Urothelium cell line (cell line): ENCODE measurements around the gene HYOU1.
"Not testable (repeated sequence)": the region's sequence is repeated elsewhere in the genome, so short reads cannot be mapped to it uniquely, and the experiment has no call there.

Experiments
- DNase-seq: peaks from one replicate; pipeline ENCODE4 v3.0.0; 2011; ENCODE audit warnings: low spot score, mixed read lengths
- FAIRE-seq: peaks from 2 replicates; lab custom pipeline; 2011; peaks lifted over from hg19 to GRCh38; lab: Jason Lieb, UNC

HYOU1 gene

GRCh38 chr11:119023741-119024140 lies 33.3 kb downstream of the HYOU1 start:
- DNase-seq (no peak), FAIRE-seq (no peak)

GRCh38 chr11:119021631-119022030 lies 35.4 kb downstream of the HYOU1 start:
- FAIRE-seq = no peak
- no peak for DNase-seq

DNA sequence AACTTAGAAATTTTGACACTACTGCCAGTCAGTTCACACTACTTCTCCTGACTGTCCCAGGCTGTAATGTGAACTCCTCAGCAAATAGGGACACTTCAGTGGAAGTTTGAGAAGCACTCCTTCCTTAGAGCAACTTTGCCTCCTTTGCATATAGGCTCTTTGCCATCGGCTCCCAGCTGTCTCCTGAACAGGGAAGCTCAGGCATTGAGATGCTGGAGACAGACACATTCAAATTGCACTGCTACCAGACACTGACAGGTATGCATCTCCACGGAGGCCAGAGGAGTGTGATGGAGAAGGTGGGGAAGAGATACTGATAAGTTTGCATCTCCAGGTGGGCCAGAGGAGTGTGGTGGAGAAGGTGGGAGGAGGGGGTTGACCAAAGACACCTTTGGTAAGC lies 37.0 kb downstream of the HYOU1 start:
- DNase-seq = no peak
- no peak for FAIRE-seq

DNA sequence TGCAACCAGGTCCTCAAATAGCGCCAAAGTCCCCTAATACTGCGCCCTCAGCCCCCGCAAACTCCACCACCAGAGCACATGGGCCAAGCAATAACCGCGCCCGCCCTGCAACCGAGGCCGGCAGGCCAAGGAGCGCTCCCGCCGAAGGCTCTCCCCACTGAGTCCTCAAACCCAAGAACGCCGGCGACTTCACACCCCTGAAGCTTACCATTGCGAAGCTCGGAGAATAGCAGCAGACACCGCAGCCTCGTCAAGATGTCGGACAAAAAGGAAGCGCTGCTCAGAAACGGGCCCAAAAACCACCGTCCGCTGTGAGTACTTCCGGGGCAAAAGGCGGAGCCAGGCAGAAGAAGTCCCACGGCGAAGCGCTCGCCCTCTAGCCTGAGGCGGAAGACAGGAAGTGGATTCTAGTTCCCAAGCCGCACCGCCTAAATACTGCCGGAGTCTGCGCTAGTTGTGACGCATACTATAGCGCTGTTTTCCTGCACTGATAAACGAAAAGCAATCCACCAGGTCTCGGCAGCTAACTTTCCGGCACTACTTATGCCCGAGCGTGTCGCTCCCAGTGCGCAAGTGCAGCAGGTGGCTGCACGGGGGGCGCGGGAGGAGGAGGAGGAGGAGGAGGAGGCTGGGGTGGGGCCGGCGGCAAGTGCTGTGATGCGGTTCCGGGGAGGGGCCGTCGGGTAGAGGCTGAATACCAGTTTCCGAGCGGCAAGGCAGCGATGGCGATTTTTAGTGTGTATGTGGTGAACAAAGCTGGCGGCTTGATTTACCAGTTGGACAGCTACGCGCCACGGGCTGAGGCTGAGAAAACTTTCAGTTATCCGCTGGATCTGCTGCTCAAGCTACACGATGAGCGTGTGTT lies 38.7 kb downstream of the HYOU1 start, which contains the start of the genes RPS25 and TRAPPC4:
TSS of gene RPS25 (minus strand) at position 270 of the 865 bp plus-strand sequence. CDS start at position 211, 59 bp downstream.
TSS of gene TRAPPC4 (plus strand) at position 693 of the 865 bp plus-strand sequence. CDS start at position 723, 30 bp downstream.
- peak; percentile 88 for DNase-seq
- no peak for FAIRE-seq

DNA sequence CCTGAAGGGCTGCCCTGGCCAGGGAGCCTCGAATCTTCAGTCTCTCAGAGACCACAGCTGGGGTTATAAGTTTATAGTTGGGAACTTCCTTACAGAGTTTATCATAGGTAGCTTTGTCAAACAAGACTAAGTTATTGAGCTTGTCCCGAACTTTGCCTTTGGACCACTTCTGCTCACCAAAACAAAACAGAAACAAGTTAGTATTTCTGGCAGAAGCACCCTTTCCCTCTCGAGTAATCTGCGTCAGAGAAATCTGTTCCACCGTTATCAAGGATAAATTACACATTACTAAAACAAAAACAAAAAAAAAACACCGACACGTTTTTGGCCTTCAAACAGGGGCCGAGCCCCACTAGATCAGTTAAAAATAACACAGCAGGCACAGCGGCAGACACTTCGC lies 39.6 kb downstream of the HYOU1 start:
- FAIRE-seq, DNase-seq: not testable (repeated sequence)

- no peak for FAIRE-seq
- no peak for DNase-seq
Measured at GRCh38 chr11:119016216-119017009, 40.6 kb downstream of the HYOU1 start.

DNA sequence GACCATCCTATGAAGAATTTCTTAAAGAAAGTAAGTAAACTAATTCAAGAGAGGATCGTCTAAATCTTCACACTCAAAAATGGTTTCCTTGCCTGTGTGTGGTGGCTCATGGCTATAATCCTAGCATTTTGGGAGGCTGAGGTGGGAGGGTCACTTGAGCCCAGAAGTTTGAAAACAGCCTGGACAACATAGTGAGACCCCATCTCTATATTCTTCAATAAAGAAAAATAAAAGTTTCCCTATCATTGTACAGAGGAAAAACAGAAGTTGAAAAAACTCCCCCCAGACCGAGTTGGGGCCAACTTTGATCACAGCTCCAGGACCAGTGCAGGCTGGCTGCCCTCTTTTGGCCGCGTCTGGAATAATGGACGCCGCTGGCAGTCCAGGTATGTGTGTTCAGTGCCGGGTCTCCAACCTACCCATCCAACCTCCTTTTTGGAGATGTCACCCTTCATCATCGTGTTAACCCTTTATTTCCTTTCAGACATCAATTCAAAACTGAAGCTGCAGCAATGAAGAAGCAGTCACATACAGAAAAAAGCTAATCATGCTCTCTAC lies 41.9 kb downstream of the HYOU1 start:
- no peak for FAIRE-seq
- no peak for DNase-seq

DNA sequence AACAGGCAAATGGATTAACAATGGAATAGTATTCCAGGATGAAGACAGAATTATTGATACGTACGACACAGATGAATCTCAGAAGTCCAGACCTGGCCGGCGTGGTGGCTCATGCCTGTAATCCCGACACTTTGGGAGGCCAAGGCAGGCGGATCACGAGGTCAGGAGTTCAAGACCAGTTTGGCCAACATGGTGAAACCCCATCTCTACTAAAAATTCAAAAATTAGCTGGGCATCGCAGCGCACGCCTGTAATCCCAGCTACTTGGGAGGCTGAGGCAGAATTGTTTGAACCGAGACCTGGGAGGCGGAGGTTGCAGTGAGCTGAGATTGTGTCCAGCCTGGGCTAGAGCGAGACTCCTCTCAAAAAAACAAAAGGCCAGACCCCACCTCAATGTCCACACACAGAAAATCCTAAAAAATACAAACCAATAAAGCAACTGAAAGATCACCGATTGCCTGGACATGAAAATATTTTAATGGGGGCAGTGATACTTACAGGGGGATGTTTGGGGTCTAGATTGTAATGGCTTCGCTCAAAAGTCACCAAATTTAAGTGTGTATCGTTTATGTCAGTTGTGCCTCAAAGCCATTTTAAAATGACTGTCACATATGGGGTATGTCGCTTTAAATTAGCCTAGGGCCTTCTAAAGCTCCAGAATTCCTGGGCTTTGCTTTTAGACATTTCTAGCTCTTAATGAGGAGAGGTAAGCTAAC lies 42.6 kb downstream of the HYOU1 start:
- no peak for FAIRE-seq
- DNase-seq = no peak

DNA sequence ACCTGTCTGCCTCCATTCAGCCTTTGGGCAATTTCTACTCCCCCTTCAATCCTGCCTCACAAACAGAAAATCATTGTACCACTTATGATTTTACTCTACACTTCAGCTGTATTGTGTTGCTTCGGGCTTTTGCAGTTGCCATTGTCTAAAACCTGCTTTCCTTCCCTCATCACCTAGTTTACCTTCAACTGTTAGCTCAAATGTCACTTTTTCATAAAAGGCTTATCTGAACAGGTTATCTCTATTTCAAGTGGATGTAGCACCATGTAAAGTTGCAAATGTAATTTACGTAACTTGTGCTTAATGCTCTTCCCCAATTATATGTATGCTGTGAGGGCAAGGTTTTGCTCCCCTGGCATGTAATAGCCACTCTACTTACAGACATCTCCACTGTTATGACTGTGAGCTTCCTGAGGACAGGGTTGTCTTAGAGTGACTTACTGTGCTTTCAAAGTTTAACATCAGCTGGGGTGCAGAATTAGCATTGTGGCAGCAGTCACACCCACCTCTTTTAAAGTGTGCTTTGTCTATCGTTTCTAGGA lies 44.3 kb downstream of the HYOU1 start:
- FAIRE-seq = no peak
- DNase-seq = no peak

DNA sequence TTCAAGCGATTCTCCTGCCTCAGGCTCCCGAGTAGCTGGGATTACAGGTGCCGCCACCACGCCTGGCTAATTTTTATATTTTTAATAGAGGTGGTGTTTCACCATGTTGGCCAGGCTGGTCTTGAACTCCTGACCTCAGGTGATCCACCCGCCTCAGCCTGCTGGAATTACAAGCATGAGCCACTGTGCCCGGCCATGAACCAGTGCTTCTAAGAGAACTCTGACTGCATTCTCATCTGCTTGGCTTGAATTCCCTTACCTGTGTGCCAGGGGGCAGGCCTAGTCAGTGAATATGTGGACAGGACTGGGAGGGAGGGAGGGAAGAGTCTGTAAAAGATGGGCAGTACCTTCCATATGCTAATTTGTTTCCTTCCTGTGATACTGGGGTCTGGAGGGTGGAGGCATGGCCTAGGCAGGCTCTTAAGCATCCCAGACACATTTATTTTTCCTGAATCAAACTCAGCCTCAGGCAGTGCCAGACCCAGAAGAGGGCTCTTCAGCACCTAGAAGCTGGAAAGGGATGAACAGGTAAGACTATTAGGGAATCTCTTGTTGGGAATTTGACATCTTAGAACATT lies 45.4 kb downstream of the HYOU1 start:
- no peak for DNase-seq
- no peak for FAIRE-seq

DNA sequence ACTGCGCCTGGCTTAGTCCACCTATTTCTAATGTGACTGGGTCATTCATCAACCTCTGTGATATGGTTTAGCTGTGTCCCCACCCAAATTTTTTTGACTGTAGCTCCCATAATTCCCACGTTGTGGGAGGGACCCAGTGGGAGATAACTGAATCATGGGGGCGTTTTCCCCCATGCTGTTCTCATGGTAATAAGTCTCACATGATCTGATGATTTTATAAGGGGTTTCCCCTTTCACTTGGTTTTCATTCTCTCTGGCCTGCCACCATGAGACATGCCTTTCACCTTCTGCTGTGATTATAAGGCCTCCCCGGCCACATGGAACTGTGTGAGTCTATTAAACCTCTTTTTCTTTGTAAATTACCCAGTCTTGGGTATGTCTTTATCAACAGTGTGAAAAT lies 50.3 kb downstream of the HYOU1 start:
- no peak for DNase-seq
- no peak for FAIRE-seq

DNA sequence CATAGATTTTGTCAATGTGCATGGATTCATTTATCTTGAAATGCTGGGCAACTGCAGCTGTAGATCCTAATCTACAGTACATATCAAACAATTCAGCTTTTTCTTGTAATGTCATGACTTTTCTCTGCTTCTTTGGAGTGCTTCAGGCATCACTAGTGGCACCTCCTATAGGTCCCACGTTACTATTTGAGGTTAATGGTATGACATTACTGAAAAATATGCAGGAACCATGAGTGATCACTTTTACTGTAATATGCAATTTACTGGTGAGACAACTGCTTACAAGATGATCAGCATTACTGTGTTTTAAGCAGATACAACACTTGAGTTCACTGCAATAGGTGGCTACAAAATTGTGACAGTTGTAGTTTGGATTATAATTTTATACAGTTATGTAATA lies 56.1 kb downstream of the HYOU1 start:
- FAIRE-seq (no peak), DNase-seq (no peak)

- no peak for FAIRE-seq
- peak; percentile 46 for DNase-seq
Measured at GRCh38 chr11:118998822-118999221, 58.2 kb downstream of the HYOU1 start.

GRCh38 chr11:118998388-118998717 lies 58.7 kb downstream of the HYOU1 start:
- no peak for FAIRE-seq
- no peak for DNase-seq

- peak; percentile 96 for DNase-seq
- no peak for FAIRE-seq
Measured at GRCh38 chr11:118997627-118998387, 59.2 kb downstream of the HYOU1 start, which contains the start of gene CENATAC. TSS of gene CENATAC (plus strand) at chr11:118998138. CDS start at chr11:118998198, 60 bp downstream.

DNA sequence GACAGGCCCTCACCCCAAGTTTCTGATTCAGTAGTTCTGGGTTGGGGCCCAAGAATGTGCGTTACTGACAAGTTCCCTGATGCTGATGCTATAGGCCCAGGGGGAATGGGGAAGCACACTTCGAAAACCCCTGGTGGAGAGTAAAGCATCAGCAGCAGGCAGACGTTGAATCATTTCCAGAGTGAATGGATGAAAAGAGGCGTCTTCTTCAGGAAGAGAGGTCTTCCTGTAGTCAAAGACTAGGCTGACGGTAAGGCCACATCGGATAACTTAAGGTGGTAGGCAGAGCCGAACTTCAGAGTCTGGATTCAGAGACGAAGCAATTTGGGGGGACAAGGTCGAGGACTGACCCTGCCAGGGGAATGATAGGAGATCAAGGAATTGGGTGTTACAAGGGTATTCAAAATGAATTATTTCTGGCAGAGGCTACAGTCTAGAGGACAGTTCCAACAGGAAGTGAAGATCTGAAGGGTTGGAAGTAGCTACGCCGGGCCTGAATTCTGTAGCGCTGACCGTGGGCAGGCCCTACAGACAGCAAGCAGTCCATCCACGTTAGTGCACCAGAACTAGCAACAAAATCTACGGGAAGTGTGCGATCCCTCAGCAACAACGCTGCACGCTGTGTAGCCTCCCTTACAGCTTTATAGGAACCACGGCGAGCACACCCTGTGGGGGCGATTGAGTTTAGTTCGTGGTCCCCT lies 59.9 kb downstream of the HYOU1 start:
- DNase-seq = peak; percentile 22
- no peak for FAIRE-seq
